Activated T-cell treated with anti-CD3 and anti-CD28 coated beads, Interleukin-2, amount 50 U/mL, for 48 hours (primary cell): ENCODE results near the gene KLHL14.

Source experiments
- DNase-seq, 2 experiments: peaks; one replicate each; pipeline ENCODE4 v3.0.0-alpha.2; 2020

Gene KLHL14

DNA sequence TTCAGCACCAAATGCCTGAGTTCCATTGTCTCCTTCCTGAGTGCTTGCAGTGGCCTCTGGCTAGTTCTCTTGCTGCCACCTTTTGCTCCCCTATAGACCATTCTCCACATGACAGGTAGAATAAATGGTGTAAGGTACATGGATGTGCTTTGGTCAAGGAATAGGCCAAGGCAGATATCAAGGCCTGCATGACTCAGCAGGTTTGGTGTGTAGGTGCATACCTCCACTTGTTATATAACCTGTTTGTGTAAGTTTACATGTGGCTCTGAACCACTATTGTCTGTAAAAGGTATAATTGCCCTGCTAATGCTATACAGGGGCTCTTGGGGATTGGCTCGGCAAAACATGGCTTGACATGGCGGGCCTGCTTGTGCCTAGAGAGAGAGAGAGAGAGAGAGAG, 143.5 kb downstream of the KLHL14 start:
- DNase-seq = no peak

GRCh38 chr18:32624182-32624723, 148.6 kb downstream of the KLHL14 start:
- DNase-seq = no peak

GRCh38 chr18:32623563-32623962, 149.3 kb downstream of the KLHL14 start:
- DNase-seq = no peak
